ENCODE data around the gene SSTR5. TPM values are rescaled to one million over a fixed set of nuclear protein-coding genes. Genes with fewer than 3 reads are reported as not detected.

SSTR5 gene
- total RNA-seq, 2 donors from 2014 or later = 2.3 TPM; not detected in 1

GRCh38 chr16:1048442-1049112, 24.0 kb upstream of the SSTR5 start:
- H3K4me1 ChIP-seq = peaks cover 5% of the 10 kb centered on the region
- intact Hi-C loops (cut with DNase I) = no loop called here
- H3K27me3 ChIP-seq = no peaks in the 10 kb centered on the region
- peak; percentile 27 to 53 (median 51) for DNase-seq
- H3K4me3 ChIP-seq = no peak overlapping the region
- TF ChIP-seq CTCF (IDR thresholded peaks at IDR 0.05) = no peak
- TF ChIP-seq POLR2A (IDR thresholded peaks at IDR 0.05) = no peak
- H3K36me3 ChIP-seq (replicated peaks in 1 of 2; ENCODE audit: insufficient read depth in 1 of 2, low read depth in 2 of 2) = no peaks in the 10 kb centered on the region
- ATAC-seq = peak; percentile 38
- no peaks in the 10 kb centered on the region for H3K9me3 ChIP-seq
- no peak overlapping the region for H3K27ac ChIP-seq
- 22 to 25% methylated on average over 14 to 34 of the region's 37 CpGs for WGBS, 2 donors

- no peak for TF ChIP-seq CTCF (IDR thresholded peaks at IDR 0.05)
- no peak for TF ChIP-seq POLR2A (IDR thresholded peaks at IDR 0.05)
- ATAC-seq (no peak), DNase-seq (no peak)
- Histone ChIP-seq H3K4me3 (no peak overlapping the region), H3K36me3 (replicated peaks in 1 of 2; ENCODE audit: insufficient read depth in 1 of 2, low read depth in 2 of 2) (no peaks in the 10 kb centered on the region), H3K9me3 (no peaks in the 10 kb centered on the region), H3K4me1 (peaks cover 5% of the 10 kb centered on the region), H3K27me3 (peaks cover 0 to 1% of the 10 kb centered on the region in 2 donors), H3K27ac (no peak overlapping the region)
- WGBS, 2 donors = 76 to 78% methylated on average over 11 to 27 of the region's 31 CpGs
- intact Hi-C loops (cut with DNase I) = no loop called here
Measured at GRCh38 chr16:1049113-1049975, 23.2 kb upstream of the SSTR5 start.

- ATAC-seq (no peak), DNase-seq (no peak)
- Histone ChIP-seq H3K9me3 (no peaks in the 10 kb centered on the region), H3K27me3 (peaks cover 0 to 7% of the 10 kb centered on the region in 2 donors), H3K36me3 (replicated peaks in 1 of 2; ENCODE audit: insufficient read depth in 1 of 2, low read depth in 2 of 2) (no peaks in the 10 kb centered on the region), H3K27ac (no peak overlapping the region), H3K4me3 (no peak overlapping the region), H3K4me1 (peaks cover 9% of the 10 kb centered on the region)
- TF ChIP-seq POLR2A (IDR thresholded peaks at IDR 0.05) (no peak), CTCF (IDR thresholded peaks at IDR 0.05) (no peak)
- intact Hi-C loops (cut with DNase I) = loop anchor here (5.0 kb wide), 2 partner anchors 233 to 338 kb away; no protein-coding TSS in a partner anchor
- 89% methylated on average over 11 of the region's 11 CpGs; no CpG with 5 or more reads in 1 of the 2 donors for WGBS, 2 donors
Measured at GRCh38 chr16:1049976-1050247, 22.6 kb upstream of the SSTR5 start.

GRCh38 chr16:1050516-1050915, 22.0 kb upstream of the SSTR5 start:
- TF ChIP-seq POLR2A (IDR thresholded peaks at IDR 0.05) = no peak
- no peak for TF ChIP-seq CTCF (IDR thresholded peaks at IDR 0.05)
- Histone ChIP-seq H3K27me3 (peaks cover 0 to 11% of the 10 kb centered on the region in 2 donors), H3K4me1 (peaks cover 11% of the 10 kb centered on the region), H3K36me3 (replicated peaks in 1 of 2; ENCODE audit: insufficient read depth in 1 of 2, low read depth in 2 of 2) (no peaks in the 10 kb centered on the region), H3K9me3 (no peaks in the 10 kb centered on the region), H3K4me3 (no peak overlapping the region), H3K27ac (no peak overlapping the region)
- WGBS, 2 donors = 72 to 76% methylated on average over 25 to 30 of the region's 30 CpGs
- ATAC-seq (no peak), DNase-seq (no peak)
- intact Hi-C loops (cut with DNase I) = loop anchor here (5.0 kb wide), 2 partner anchors 233 to 338 kb away; no protein-coding TSS in a partner anchor
